Endothelial cell of umbilical vein (primary cell): Measurements from ENCODE around the gene FOXK1. TPM values are rescaled to one million over a fixed set of nuclear protein-coding genes. Genes with fewer than 3 reads are reported as not detected.
"Not testable (repeated sequence)": the region's sequence is repeated elsewhere in the genome, so short reads cannot be mapped to it uniquely, and the experiment has no call there.

Source experiments
- BruUV-seq: library from RNA; stranded (reverse); fragments of 400-500 nt; replicated peaks from 2 replicates; lab custom pipeline; 2021; lab: Mats Ljungman, UMichigan
- CTCF ChIA-PET: fragments of 300-600, 350-600 bp; sonication (Branson Sonifier 250); formaldehyde crosslinking; loops from one replicate; lab custom pipeline; 2021; ENCODE audit warnings: antibody characterized with exemption, inconsistent platforms; lab: Charles Lee
- POLR2A ChIA-PET: fragments of 300-600, 350-600 bp; sonication (Branson Sonifier 250); formaldehyde crosslinking; loops from one replicate; lab custom pipeline; 2021; ENCODE audit warnings: antibody characterized with exemption, inconsistent platforms; lab: Charles Lee
- DNase-seq: peaks from one replicate; pipeline ENCODE4 v3.0.0-alpha.2; 2011; ENCODE audit warnings: low read depth, low spot score
- FAIRE-seq: peaks from 2 replicates; lab custom pipeline; 2011; peaks lifted over from hg19 to GRCh38; lab: Jason Lieb, UNC
- H2AFZ ChIP-seq: 2 replicates; pipeline ENCODE4 v1.6.0; 2012; ENCODE audit warnings: low read depth, low read length, control low read depth, inconsistent platforms
- H3K27ac ChIP-seq: 2 replicates; pipeline ENCODE4 v1.5.1; 2011; ENCODE audit warnings: low read depth, mild to moderate bottlenecking, control low read depth, low read length, moderate library complexity; ENCODE audit not compliant: insufficient read depth
- H3K27me3 ChIP-seq, 2 experiments: 2 replicates each; pipeline versions ENCODE4 v1.6.0 to v1.6.1; 2011; ENCODE audit warnings: low read length in 2 of 2, mixed read lengths in 1 of 2; ENCODE audit not compliant: control insufficient read depth in 2 of 2, insufficient read depth in 2 of 2
- H3K36me3 ChIP-seq, 2 experiments: 2 replicates in 1 of 2; 3 replicates in 1 of 2; pipeline ENCODE4 v1.5.1; 2011; ENCODE audit warnings: low read length in 2 of 2, mild to moderate bottlenecking in 1 of 2, moderate library complexity in 1 of 2; ENCODE audit not compliant: control insufficient read depth in 2 of 2, insufficient read depth in 2 of 2; ENCODE audit errors: extremely low read depth in 1 of 2
- H3K4me1 ChIP-seq: 3 replicates; pipeline ENCODE4 v1.5.1; 2011; ENCODE audit warnings: mild to moderate bottlenecking, low read length; ENCODE audit not compliant: control insufficient read depth, insufficient read depth; ENCODE audit errors: extremely low read depth
- H3K4me2 ChIP-seq: 2 replicates; pipeline ENCODE4 v1.6.1; 2011; ENCODE audit warnings: low read length, control low read depth, mixed read lengths; ENCODE audit not compliant: insufficient read depth
- H3K4me3 ChIP-seq, 3 experiments: fragments of 200-600 bp in 1 of 3; sonication (generic), shearing (Covaris generic) in 1 of 3; replicated peaks in 1 of 3; 2 replicates each; pipeline ENCODE4 v1.5.1; 2011 to 2016; ENCODE audit warnings: control low read depth in 3 of 3, low read length in 3 of 3, mild to moderate bottlenecking in 2 of 3, inconsistent platforms in 1 of 3, low read depth in 1 of 3, moderate library complexity in 1 of 3; ENCODE audit not compliant: insufficient read depth in 1 of 3
- H3K79me2 ChIP-seq: 2 replicates; pipeline ENCODE4 v1.6.0; 2012; ENCODE audit warnings: low read length, inconsistent platforms; ENCODE audit not compliant: control insufficient read depth, insufficient read depth
- H3K9ac ChIP-seq: replicated peaks from 2 replicates; pipeline ENCODE3; 2011; ENCODE audit warnings: low read length, control low read depth; ENCODE audit not compliant: insufficient read depth; ENCODE audit errors: extremely low read depth
- H3K9me1 ChIP-seq: replicated peaks from 3 replicates; pipeline ENCODE4 v1.6.0; 2011; ENCODE audit warnings: mild to moderate bottlenecking, low read length; ENCODE audit not compliant: control insufficient read depth, insufficient read depth; ENCODE audit errors: extremely low read depth
- H3K9me3 ChIP-seq: replicated peaks from 2 replicates; pipeline ENCODE4 v1.5.1; 2012; ENCODE audit warnings: low read length, inconsistent platforms; ENCODE audit not compliant: control insufficient read depth, insufficient read depth
- H4K20me1 ChIP-seq: replicated peaks from 2 replicates; pipeline ENCODE3; 2011; ENCODE audit warnings: mild to moderate bottlenecking, low read length; ENCODE audit not compliant: control insufficient read depth, insufficient read depth; ENCODE audit errors: extremely low read depth
- CTCF ChIP-seq, 2 donors: IDR thresholded peaks; 1 replicate in 1 of 2; 2 replicates in 1 of 2; pipeline ENCODE4 v1.5.1; 2011; ENCODE audit warnings: low read length in 2 of 2, mild to moderate bottlenecking in 2 of 2, moderate library complexity in 2 of 2, control low read depth in 1 of 2, inconsistent platforms in 1 of 2, low read depth in 1 of 2; ENCODE audit not compliant: insufficient read depth in 1 of 2; ENCODE audit errors: extremely low read depth in 1 of 2
- EZH2 ChIP-seq: IDR thresholded peaks from 2 replicates; pipeline ENCODE4 v1.6.1; 2012; ENCODE audit warnings: borderline replicate concordance, low read depth, mild to moderate bottlenecking, moderate library complexity, low read length, inconsistent platforms; ENCODE audit not compliant: severe bottlenecking
- FOS ChIP-seq: IDR thresholded peaks from 2 replicates; pipeline ENCODE4 v1.6.1; 2011; ENCODE audit warnings: mild to moderate bottlenecking, low read length, moderate library complexity, borderline replicate concordance; ENCODE audit not compliant: insufficient read depth
- GATA2 ChIP-seq: IDR thresholded peaks from 2 replicates; pipeline ENCODE4 v1.7.0; 2011; ENCODE audit warnings: low read depth, mild to moderate bottlenecking, moderate library complexity, mixed read lengths, low read length; ENCODE audit not compliant: insufficient read length, insufficient read depth
- JUN ChIP-seq: IDR thresholded peaks from 2 replicates; pipeline ENCODE4 v1.6.1; 2011; ENCODE audit warnings: borderline replicate concordance, low read depth; ENCODE audit not compliant: insufficient read length, insufficient read depth
- MAX ChIP-seq: IDR thresholded peaks from 2 replicates; pipeline ENCODE4 v1.6.1; 2011; ENCODE audit not compliant: insufficient read depth, insufficient read length
- MYC ChIP-seq: IDR thresholded peaks from one replicate; pipeline ENCODE4 v1.6.1; 2011; ENCODE audit warnings: mild to moderate bottlenecking, low read depth, low read length
- POLR2A ChIP-seq: IDR thresholded peaks from 2 replicates; pipeline ENCODE4 v1.6.1; 2012; ENCODE audit warnings: low read depth, mild to moderate bottlenecking, control low read depth, low read length
- POLR2AphosphoS5 ChIP-seq: IDR thresholded peaks from 2 replicates; pipeline ENCODE4 v1.6.1; 2012; ENCODE audit warnings: low read depth, mild to moderate bottlenecking, control low read depth, low read length, moderate library complexity; ENCODE audit not compliant: insufficient read depth
- dilution Hi-C: fragments of 300-500 bp; cut with MboI; formaldehyde crosslinking; loops from one replicate; pipeline ENCODE4 v1.15.0; 2019; ENCODE audit warnings: low sequenced_read_pairs; ENCODE audit not compliant: extremely low pct_ligation_motif_present
- intact Hi-C: fragments of 100-400 bp; cut with micrococcal nuclease; formaldehyde crosslinking; loops from one replicate; pipeline ENCODE4 v1.10.0; 2022
- polyA plus RNA-seq, 4 experiments: library from polyadenylated mRNA; depleted of rRNA in 3 of 4; stranded (reverse) in 3 of 4; unstranded in 1 of 4; fragments of >200 nt; gene quantifications; 2 replicates each; pipeline versions ENCODE4 v1.2.1 to v1.2.3, GENCODE V29; 2011 to 2012; ENCODE audit warnings: missing spikeins in 1 of 4
- total RNA-seq: library from RNA; stranded (reverse); gene quantifications from 2 replicates; pipeline ENCODE4 v1.2.3, GENCODE V29; 2021

The FOXK1 gene
- total and polyA plus RNA-seq, 2 donors (not counting 3 experiments of a cell fraction or from before 2014, with no cell fraction given), result 8.0 to 52.1 TPM

- H3K9ac ChIP-seq, intact Hi-C loops, H3K9me3 ChIP-seq, H2AFZ ChIP-seq, H3K27me3 ChIP-seq, H3K4me2 ChIP-seq, dilution Hi-C loops, H3K27ac ChIP-seq, H3K9me1 ChIP-seq, H3K4me1 ChIP-seq, POLR2A ChIA-PET, H4K20me1 ChIP-seq, FAIRE-seq, DNase-seq, H3K79me2 ChIP-seq, H3K4me3 ChIP-seq: not testable (repeated sequence)
- BruUV-seq, result TSS peak; percentile 6
- H3K36me3 ChIP-seq, result peaks cover 0 to 14% of the 10 kb centered on the region in 2 experiments
- CTCF ChIA-PET, result interaction anchor here (9.9 kb wide), 1 partner anchor 291 kb away, joined by 104 read pairs; no protein-coding TSS in a partner anchor
These were observed 112.1 kb downstream of the FOXK1 start for GRCh38 chr7:4794171-4794570.

GRCh38 chr7:4794591-4795350, 112.7 kb downstream of the FOXK1 start:
- peaks cover 0 to 11% of the 10 kb centered on the region in 2 experiments for H3K36me3 ChIP-seq
- no peaks in the 10 kb centered on the region for H3K9me3 ChIP-seq
- H3K9me1 ChIP-seq, result no peaks in the 10 kb centered on the region
- FAIRE-seq (no peak), DNase-seq (no peak)
- BruUV-seq, result no TSS peak
- H3K27ac ChIP-seq, result no peak overlapping the region
- no peaks in the 10 kb centered on the region for H3K79me2 ChIP-seq
- intact Hi-C loops, result no loop called here
- TF ChIP-seq POLR2A (no peak), EZH2 (no peak), FOS (no peak), GATA2 (no peak), CTCF (IDR thresholded peaks at IDR 0.05; ENCODE audit: extremely low read depth in 1 of 2, insufficient read depth in 1 of 2, low read depth in 1 of 2, low read length in 2 of 2) (no peak), MYC (no peak), JUN (no peak), POLR2AphosphoS5 (no peak), MAX (no peak)
- POLR2A ChIA-PET, result no interaction called here
- dilution Hi-C loops, result no loop called here
- H3K4me3 ChIP-seq, result no peak overlapping the region
- H3K27me3 ChIP-seq, result no peaks in the 10 kb centered on the region
- CTCF ChIA-PET, result interaction anchor here (9.9 kb wide), 1 partner anchor 291 kb away, joined by 104 read pairs; no protein-coding TSS in a partner anchor
- H2AFZ ChIP-seq, result no peak overlapping the region
- H4K20me1 ChIP-seq, result no peaks in the 10 kb centered on the region
- no peak overlapping the region for H3K4me2 ChIP-seq
- no peak overlapping the region for H3K9ac ChIP-seq
- no peaks in the 10 kb centered on the region for H3K4me1 ChIP-seq
